ENCODE results near the gene PHACTR4. TPM values are rescaled to one million over a fixed set of nuclear protein-coding genes. Genes with fewer than 3 reads are reported as not detected.

Gene PHACTR4
- total and polyA plus RNA-seq, 9 of the 15 experiments (the other 6 are each of a cell fraction or from before 2014, with no cell fraction given), result 6.4 to 43.6 (median 14.2) TPM

DNA sequence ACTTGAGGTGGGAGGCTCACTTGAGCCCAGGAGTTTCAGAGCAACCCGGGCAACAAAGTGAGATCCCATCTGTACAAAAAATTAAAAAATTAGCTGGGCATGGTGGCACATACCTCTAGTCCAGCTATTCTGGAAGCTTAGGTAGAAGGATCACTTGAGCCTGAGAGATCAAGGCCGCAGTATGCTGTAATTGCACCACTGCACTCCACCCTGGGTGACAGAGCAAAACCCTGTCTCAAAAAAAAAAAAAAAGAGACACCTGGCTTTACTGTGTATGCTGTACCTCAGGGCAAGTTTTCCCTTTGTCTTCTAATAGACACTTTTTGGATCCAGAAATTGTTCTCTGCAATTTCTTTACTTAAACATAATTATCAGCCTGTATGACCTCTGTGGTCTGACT is 113.2 kb downstream of the PHACTR4 start:
- ChIA-PET POLR2A (interaction anchor here (0.7 to 1.2 kb wide), 2 partner anchors 44 to 154 kb away, joined by 3 read pairs; partner anchors contain the start of gene MED18), CTCF (ENCODE audit: low intra/inter-chr PET ratio) (no interaction called here)
- WGBS (ENCODE audit: insufficient coverage, low coverage, missing lambda C conversion rate), result 82% methylated on average over 2 of the region's 2 CpGs
- BruUV-seq (replicated peaks), result no TSS peak
- Histone ChIP-seq H3K4me3 (no peak overlapping the region), H4K20me1 (replicated peaks; ENCODE audit: control insufficient read depth, insufficient read depth, low read length) (no peaks in the 10 kb centered on the region), H3K27me3 (ENCODE audit: control insufficient read depth in 2 of 2, insufficient read depth in 2 of 2, low read length in 2 of 2) (no peaks in the 10 kb centered on the region), H3K79me2 (ENCODE audit: control insufficient read depth, insufficient read depth, low read length) (no peaks in the 10 kb centered on the region), H3K9me1 (ENCODE audit: control insufficient read depth, insufficient read depth, low read length) (no peaks in the 10 kb centered on the region), H3K36me3 (ENCODE audit: control insufficient read depth, insufficient read depth, low read length) (peaks cover 62% of the 10 kb centered on the region), H3K9ac (ENCODE audit: insufficient read depth in 1 of 2, low read depth in 2 of 2, low read length in 2 of 2) (no peak overlapping the region), H2AFZ (ENCODE audit: low read depth, low read length) (no peak overlapping the region), H3K4me2 (ENCODE audit: insufficient read depth, low read length) (no peak overlapping the region), H3K27ac (ENCODE audit: extremely low read depth, low read depth, low read length) (no peak overlapping the region), H3K4me1 (replicated peaks in 1 of 2; ENCODE audit: control insufficient read depth in 2 of 2, insufficient read depth in 2 of 2, low read length in 2 of 2) (no peaks in the 10 kb centered on the region), H3K9me3 (replicated peaks; ENCODE audit: control insufficient read depth, insufficient read depth, low read depth, low read length) (no peaks in the 10 kb centered on the region)
- in situ Hi-C loops (cut with MboI) (no loop called here), intact Hi-C loops (cut with micrococcal nuclease) (no loop called here)
- no peak for DNase-seq (ENCODE audit: extremely low read depth in 1 of 4, low spot score in 3 of 4)
- FAIRE-seq, result no peak
- no peak for ATAC-seq
- no peak for TF ChIP-seq PHB (CRISPR knock-in tag; IDR thresholded peaks at IDR 0.05)
- TF ChIP-seq FOXK2 (conservative IDR thresholded peaks at IDR 0.05 in 1 of 2, IDR thresholded peaks at IDR 0.05 in 1 of 2; ENCODE audit: low read depth in 2 of 2), result no peak
- no peak for TF ChIP-seq NR2F6 (CRISPR knock-in tag; IDR thresholded peaks at IDR 0.05)
- TF ChIP-seq ETV5 (CRISPR knock-in tag; IDR thresholded peaks at IDR 0.05; ENCODE audit: low read depth), result no peak
- TF ChIP-seq ZNF165 (CRISPR knock-in tag; IDR thresholded peaks at IDR 0.05; ENCODE audit: borderline replicate concordance), result no peak
- TF ChIP-seq FOXK1 (CRISPR knock-in tag; IDR thresholded peaks at IDR 0.05; ENCODE audit: borderline replicate concordance), result no peak
- no peak for TF ChIP-seq POU5F1 (IDR thresholded peaks at IDR 0.05; ENCODE audit: borderline replicate concordance, low read depth, low read length, partially characterized antibody)
- TF ChIP-seq, protein P1, sequence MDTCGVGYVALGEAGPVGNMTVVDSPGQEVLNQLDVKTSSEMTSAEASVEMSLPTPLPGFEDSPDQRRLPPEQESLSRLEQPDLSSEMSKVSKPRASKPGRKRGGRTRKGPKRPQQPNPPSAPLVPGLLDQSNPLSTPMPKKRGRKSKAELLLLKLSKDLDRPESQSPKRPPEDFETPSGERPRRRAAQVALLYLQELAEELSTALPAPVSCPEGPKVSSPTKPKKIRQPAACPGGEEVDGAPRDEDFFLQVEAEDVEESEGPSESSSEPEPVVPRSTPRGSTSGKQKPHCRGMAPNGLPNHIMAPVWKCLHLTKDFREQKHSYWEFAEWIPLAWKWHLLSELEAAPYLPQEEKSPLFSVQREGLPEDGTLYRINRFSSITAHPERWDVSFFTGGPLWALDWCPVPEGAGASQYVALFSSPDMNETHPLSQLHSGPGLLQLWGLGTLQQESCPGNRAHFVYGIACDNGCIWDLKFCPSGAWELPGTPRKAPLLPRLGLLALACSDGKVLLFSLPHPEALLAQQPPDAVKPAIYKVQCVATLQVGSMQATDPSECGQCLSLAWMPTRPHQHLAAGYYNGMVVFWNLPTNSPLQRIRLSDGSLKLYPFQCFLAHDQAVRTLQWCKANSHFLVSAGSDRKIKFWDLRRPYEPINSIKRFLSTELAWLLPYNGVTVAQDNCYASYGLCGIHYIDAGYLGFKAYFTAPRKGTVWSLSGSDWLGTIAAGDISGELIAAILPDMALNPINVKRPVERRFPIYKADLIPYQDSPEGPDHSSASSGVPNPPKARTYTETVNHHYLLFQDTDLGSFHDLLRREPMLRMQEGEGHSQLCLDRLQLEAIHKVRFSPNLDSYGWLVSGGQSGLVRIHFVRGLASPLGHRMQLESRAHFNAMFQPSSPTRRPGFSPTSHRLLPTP (IDR thresholded peaks at IDR 0.05; ENCODE audit: borderline replicate concordance, extremely low read depth, insufficient read length), result no peak
- no peak for TF ChIP-seq KLF6 (CRISPR knock-in tag; IDR thresholded peaks at IDR 0.05; ENCODE audit: borderline replicate concordance)
- TF ChIP-seq, protein P2, sequence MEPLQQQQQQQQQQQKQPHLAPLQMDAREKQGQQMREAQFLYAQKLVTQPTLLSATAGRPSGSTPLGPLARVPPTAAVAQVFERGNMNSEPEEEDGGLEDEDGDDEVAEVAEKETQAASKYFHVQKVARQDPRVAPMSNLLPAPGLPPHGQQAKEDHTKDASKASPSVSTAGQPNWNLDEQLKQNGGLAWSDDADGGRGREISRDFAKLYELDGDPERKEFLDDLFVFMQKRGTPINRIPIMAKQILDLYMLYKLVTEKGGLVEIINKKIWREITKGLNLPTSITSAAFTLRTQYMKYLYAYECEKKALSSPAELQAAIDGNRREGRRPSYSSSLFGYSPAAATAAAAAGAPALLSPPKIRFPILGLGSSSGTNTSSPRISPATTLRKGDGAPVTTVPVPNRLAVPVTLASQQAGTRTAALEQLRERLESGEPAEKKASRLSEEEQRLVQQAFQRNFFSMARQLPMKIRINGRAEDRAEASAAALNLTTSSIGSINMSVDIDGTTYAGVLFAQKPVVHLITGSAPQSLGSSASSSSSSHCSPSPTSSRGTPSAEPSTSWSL (CRISPR knock-in tag; IDR thresholded peaks at IDR 0.05; ENCODE audit: borderline replicate concordance), result no peak
- TF ChIP-seq, protein P3, sequence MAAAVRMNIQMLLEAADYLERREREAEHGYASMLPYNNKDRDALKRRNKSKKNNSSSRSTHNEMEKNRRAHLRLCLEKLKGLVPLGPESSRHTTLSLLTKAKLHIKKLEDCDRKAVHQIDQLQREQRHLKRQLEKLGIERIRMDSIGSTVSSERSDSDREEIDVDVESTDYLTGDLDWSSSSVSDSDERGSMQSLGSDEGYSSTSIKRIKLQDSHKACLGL (CRISPR knock-in tag; IDR thresholded peaks at IDR 0.05; ENCODE audit: borderline replicate concordance, poor library complexity, severe bottlenecking), result no peak
- TF ChIP-seq, protein P4, sequence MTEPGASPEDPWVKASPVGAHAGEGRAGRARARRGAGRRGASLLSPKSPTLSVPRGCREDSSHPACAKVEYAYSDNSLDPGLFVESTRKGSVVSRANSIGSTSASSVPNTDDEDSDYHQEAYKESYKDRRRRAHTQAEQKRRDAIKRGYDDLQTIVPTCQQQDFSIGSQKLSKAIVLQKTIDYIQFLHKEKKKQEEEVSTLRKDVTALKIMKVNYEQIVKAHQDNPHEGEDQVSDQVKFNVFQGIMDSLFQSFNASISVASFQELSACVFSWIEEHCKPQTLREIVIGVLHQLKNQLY (CRISPR knock-in tag; conservative IDR thresholded peaks at IDR 0.05), result no peak
- TF ChIP-seq, protein P5, sequence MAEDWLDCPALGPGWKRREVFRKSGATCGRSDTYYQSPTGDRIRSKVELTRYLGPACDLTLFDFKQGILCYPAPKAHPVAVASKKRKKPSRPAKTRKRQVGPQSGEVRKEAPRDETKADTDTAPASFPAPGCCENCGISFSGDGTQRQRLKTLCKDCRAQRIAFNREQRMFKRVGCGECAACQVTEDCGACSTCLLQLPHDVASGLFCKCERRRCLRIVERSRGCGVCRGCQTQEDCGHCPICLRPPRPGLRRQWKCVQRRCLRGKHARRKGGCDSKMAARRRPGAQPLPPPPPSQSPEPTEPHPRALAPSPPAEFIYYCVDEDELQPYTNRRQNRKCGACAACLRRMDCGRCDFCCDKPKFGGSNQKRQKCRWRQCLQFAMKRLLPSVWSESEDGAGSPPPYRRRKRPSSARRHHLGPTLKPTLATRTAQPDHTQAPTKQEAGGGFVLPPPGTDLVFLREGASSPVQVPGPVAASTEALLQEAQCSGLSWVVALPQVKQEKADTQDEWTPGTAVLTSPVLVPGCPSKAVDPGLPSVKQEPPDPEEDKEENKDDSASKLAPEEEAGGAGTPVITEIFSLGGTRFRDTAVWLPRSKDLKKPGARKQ (CRISPR knock-in tag; IDR thresholded peaks at IDR 0.05), result no peak

All from K562 (cell line).